ENCODE measurements around the gene SHISA6. TPM values are rescaled to one million over a fixed set of nuclear protein-coding genes. Genes with fewer than 3 reads are reported as not detected.

Gene SHISA6
- total RNA-seq, 2 donors from 2014 or later: 0.07 TPM; not detected in 1

DNA sequence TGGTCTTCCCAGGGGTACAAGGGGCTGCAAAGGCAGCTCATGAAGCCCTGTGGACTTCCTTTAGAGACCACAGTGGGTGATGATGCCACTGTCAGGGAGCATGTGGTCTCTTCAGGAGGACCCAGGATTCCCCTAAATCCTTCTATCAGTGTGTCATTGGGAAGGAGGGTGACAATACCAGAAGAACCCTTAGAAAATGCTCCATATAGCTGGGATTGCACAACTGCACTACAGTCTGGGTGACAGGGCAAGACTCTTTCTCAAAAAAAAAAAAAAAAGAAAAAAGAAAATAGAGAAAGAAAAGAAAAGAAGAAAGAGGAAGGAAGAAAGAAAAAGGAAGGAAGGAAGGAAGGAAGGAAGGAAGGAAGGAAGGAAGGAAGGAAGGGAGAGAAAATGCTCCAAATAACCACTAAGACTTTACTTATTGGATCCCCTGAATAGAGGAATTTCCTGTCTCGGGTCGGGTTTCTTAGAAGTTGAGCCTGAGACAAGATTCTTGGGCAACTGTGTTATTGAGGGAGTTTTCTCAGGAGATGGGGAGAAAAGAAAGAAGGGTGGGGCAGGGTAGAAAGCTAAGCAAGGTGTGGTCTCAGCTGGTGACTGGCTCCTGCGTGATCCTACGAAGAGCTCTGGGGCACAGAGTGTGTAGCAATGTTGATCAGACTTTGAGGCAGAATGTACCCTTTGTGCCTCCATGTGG, 274.1 kb downstream of the SHISA6 start:
- H3K4me3 ChIP-seq: no peak overlapping the region
- H3K27ac ChIP-seq: no peak overlapping the region
- H3K27me3 ChIP-seq: no peaks in the 10 kb centered on the region
- H3K36me3 ChIP-seq: no peaks in the 10 kb centered on the region
- TF ChIP-seq, protein P1, sequence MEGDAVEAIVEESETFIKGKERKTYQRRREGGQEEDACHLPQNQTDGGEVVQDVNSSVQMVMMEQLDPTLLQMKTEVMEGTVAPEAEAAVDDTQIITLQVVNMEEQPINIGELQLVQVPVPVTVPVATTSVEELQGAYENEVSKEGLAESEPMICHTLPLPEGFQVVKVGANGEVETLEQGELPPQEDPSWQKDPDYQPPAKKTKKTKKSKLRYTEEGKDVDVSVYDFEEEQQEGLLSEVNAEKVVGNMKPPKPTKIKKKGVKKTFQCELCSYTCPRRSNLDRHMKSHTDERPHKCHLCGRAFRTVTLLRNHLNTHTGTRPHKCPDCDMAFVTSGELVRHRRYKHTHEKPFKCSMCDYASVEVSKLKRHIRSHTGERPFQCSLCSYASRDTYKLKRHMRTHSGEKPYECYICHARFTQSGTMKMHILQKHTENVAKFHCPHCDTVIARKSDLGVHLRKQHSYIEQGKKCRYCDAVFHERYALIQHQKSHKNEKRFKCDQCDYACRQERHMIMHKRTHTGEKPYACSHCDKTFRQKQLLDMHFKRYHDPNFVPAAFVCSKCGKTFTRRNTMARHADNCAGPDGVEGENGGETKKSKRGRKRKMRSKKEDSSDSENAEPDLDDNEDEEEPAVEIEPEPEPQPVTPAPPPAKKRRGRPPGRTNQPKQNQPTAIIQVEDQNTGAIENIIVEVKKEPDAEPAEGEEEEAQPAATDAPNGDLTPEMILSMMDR (IDR thresholded peaks at IDR 0.05): no peak
- no peaks in the 10 kb centered on the region for H3K9me3 ChIP-seq
- H3K4me1 ChIP-seq: no peaks in the 10 kb centered on the region
- no peak for DNase-seq (ENCODE audit: low spot score)

DNA sequence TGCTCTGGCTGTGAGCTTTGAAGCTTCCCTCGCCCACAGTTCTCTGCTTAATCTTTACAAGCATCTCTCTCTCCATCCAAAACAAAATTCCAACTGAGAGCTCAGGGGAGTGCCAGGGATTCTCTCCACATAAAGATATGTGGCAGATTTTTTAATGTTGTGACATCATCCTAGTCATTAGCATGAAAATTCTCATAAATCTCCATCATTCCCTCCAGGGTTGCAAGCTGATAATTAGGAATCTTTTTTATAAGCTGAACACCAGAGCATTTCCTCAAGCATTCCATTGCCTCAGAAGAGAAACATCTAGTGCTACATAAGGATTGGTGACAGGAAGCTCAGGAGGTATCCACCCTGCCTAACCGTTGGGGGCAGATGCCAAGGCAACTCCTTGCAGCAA, 274.9 kb downstream of the SHISA6 start:
- no peak overlapping the region for H3K27ac ChIP-seq
- no peak overlapping the region for H3K4me3 ChIP-seq
- no peaks in the 10 kb centered on the region for H3K27me3 ChIP-seq
- H3K9me3 ChIP-seq: no peaks in the 10 kb centered on the region
- TF ChIP-seq, protein P1 (IDR thresholded peaks at IDR 0.05): no peak
- H3K4me1 ChIP-seq: no peaks in the 10 kb centered on the region
- no peaks in the 10 kb centered on the region for H3K36me3 ChIP-seq
- no peak for DNase-seq (ENCODE audit: low spot score)

DNA sequence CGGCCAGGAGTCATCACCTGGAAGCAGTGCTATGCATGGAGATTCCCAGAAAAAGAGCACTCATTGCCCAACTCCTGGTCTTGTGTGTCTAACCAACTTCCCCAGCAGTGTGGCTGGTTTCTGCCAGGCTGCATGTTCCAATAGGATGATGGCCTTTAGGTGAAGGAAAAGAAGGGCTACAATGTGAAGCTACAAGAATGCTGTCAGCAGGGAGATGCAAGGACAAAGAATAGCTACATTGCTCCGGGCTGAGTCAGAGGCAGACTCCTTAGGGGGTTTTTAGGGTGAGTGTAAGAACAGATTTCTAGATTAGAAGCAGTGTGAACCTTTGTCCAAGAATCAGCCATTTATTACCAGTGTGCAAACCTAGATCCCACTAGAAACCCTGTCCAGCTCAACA, 294.2 kb downstream of the SHISA6 start:
- Histone ChIP-seq H3K4me1 (no peaks in the 10 kb centered on the region), H3K9me3 (no peaks in the 10 kb centered on the region), H3K27me3 (no peaks in the 10 kb centered on the region), H3K4me3 (no peak overlapping the region), H3K27ac (no peak overlapping the region), H3K36me3 (no peaks in the 10 kb centered on the region)
- TF ChIP-seq, protein P1 (IDR thresholded peaks at IDR 0.05): no peak
- DNase-seq (ENCODE audit: low spot score): no peak

DNA sequence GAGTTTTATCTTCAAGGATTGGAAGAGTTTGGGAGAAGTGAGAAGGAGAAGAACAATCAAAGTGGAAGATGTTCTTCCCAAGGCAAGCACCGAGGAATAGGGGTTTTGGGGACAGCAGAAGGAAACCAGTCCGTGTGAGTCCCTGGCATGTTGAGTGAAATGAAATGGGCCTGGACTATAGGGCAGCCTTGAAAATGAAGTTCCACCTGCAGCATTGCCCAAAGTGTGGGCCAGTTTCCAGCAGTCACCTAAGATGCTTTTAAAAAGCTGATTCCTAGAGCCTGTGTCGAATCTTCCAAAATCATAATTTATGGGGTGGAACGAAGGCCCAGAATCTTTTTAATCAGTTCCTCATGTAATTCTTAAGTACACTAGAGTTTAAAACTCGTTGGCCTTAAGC, 297.4 kb downstream of the SHISA6 start:
- H3K4me3 ChIP-seq: no peak overlapping the region

DNA sequence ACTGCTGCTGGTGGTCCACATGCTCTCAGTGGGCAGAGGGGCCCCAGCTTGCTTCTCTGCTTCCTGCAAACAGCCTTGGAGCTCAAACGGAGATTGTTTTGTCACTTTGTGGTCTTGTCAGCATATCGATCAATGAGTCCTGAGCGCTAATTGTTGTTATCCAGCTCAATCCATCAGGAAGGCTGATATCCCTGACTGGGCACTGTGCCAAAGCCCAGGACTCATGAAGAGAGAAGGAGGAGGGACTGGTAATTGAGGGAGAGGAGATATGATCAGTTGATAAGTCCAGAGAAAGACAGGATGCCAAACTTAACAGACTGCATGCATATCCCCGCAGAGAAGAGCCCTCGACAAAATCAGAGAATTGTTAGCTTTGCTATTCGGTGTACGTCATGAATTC, 298.6 kb downstream of the SHISA6 start:
- no peak for DNase-seq (ENCODE audit: low spot score)
- no peaks in the 10 kb centered on the region for H3K36me3 ChIP-seq
- no peak overlapping the region for H3K27ac ChIP-seq
- no peaks in the 10 kb centered on the region for H3K4me1 ChIP-seq
- H3K4me3 ChIP-seq: no peak overlapping the region
- H3K9me3 ChIP-seq: peaks cover 0 to 13% of the 10 kb centered on the region in 2 donors
- H3K27me3 ChIP-seq: no peaks in the 10 kb centered on the region
- TF ChIP-seq, protein P1 (IDR thresholded peaks at IDR 0.05): no peak

More for the DNA sequence above, 297.4 kb downstream of the SHISA6 start:
- DNase-seq (ENCODE audit: low spot score): no peak
- H3K4me1 ChIP-seq: no peaks in the 10 kb centered on the region
- H3K36me3 ChIP-seq: no peaks in the 10 kb centered on the region
- TF ChIP-seq, protein P1 (IDR thresholded peaks at IDR 0.05): no peak
- peaks cover 0 to 13% of the 10 kb centered on the region in 2 donors for H3K9me3 ChIP-seq
- no peaks in the 10 kb centered on the region for H3K27me3 ChIP-seq
- H3K27ac ChIP-seq: no peak overlapping the region

DNA sequence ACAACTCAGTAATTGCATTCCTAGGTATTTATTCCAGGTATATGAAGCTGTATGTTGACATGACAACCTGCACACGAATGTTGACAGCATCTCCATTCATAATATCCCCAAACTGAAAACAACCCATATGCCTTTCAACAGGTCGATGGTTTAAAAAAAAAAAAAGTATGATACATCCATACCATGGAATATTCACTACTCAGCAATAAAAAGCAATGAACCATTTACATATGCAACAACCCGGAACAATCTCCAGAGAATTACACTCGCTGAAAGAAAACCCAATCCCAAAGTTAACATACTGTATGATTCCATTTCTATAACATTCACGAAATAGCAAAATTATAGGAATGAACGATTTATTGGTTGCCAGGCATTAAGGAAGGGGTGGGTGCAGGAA, 304.0 kb downstream of the SHISA6 start:
- Histone ChIP-seq H3K9me3 (peaks cover 0 to 13% of the 10 kb centered on the region in 2 donors), H3K27me3 (no peaks in the 10 kb centered on the region), H3K4me3 (no peak overlapping the region), H3K36me3 (no peaks in the 10 kb centered on the region), H3K4me1 (no peaks in the 10 kb centered on the region), H3K27ac (no peak overlapping the region)
- DNase-seq (ENCODE audit: low spot score): no peak
- TF ChIP-seq, protein P1 (IDR thresholded peaks at IDR 0.05): no peak
